ENCODE measurements around the gene GRM1.
A peak's percentile ranks its signal among the peaks of the same experiment; 100 is the strongest.

The GRM1 gene

DNA sequence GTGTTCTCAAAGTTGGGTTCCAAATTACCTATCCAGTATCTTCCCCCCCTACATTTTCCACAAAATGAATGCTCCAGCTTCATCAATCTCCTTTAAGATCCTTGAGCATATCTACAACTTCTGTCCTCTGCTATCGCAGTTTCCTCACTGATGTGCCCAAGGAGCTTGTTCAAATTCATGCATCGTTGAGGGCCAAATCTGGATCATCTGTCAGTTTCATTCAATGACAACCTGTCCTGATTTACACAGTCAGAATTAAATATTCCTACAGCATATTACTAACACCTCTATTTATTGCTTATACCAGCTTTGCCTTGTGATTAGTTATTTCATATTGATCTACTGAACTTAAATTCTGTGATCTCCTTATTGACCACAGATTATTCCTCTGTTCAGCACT, 68.7 kb downstream of the GRM1 start:
- no CpG with 5 or more reads among the region's 2 CpGs for WGBS (ENCODE audit: extremely low coverage, insufficient coverage, low lambda C conversion rate)
- Histone ChIP-seq H3K4me2 (ENCODE audit: low read length) (no peak overlapping the region), H3K4me1 (ENCODE audit: control insufficient read depth, low read depth, low read length) (no peaks in the 10 kb centered on the region), H4K5ac (ENCODE audit: low read length) (no peak overlapping the region), H3K4ac (ENCODE audit: low read depth, low read length) (no peak overlapping the region), H3K79me1 (ENCODE audit: low read length) (no peaks in the 10 kb centered on the region), H3K36me3 (ENCODE audit: control insufficient read depth, insufficient read depth, low read length) (no peaks in the 10 kb centered on the region), H2BK15ac (replicated peaks; ENCODE audit: low read depth) (no peak overlapping the region), H3K56ac (ENCODE audit: low read length) (no peak overlapping the region), H3K79me2 (ENCODE audit: control insufficient read depth, insufficient read depth, low read length) (no peaks in the 10 kb centered on the region), H4K8ac (ENCODE audit: low read depth, low read length) (no peak overlapping the region), H3K27me3 (ENCODE audit: insufficient read depth, low read length, poor library complexity) (no peaks in the 10 kb centered on the region), H3K18ac (ENCODE audit: low read length) (no peak overlapping the region), H2AK5ac (ENCODE audit: low read length) (no peak overlapping the region), H3K9ac (ENCODE audit: low read length) (no peak overlapping the region), H3K27ac (ENCODE audit: low read depth, low read length) (no peak overlapping the region), H2BK5ac (ENCODE audit: low read length) (no peak overlapping the region), H3K23ac (ENCODE audit: low read length) (no peak overlapping the region), H2BK120ac (ENCODE audit: low read depth, low read length) (no peak overlapping the region), H3K4me3 (ENCODE audit: low read length) (no peak overlapping the region)
- no peak for DNase-seq

GRCh38 chr6:146100776-146101175, 71.9 kb downstream of the GRM1 start:
- Histone ChIP-seq H2BK15ac (replicated peaks; ENCODE audit: low read depth) (no peak overlapping the region), H3K79me2 (ENCODE audit: control insufficient read depth, insufficient read depth, low read length) (no peaks in the 10 kb centered on the region), H3K9ac (ENCODE audit: low read length) (no peak overlapping the region), H2AK5ac (ENCODE audit: low read length) (no peak overlapping the region), H3K27ac (ENCODE audit: low read depth, low read length) (no peak overlapping the region), H2BK120ac (ENCODE audit: low read depth, low read length) (no peak overlapping the region), H3K56ac (ENCODE audit: low read length) (no peak overlapping the region), H3K36me3 (ENCODE audit: control insufficient read depth, insufficient read depth, low read length) (no peaks in the 10 kb centered on the region), H4K8ac (ENCODE audit: low read depth, low read length) (no peak overlapping the region), H3K4me3 (ENCODE audit: low read length) (no peak overlapping the region), H2BK5ac (ENCODE audit: low read length) (no peak overlapping the region), H4K5ac (ENCODE audit: low read length) (no peak overlapping the region), H3K4ac (ENCODE audit: low read depth, low read length) (no peak overlapping the region), H3K23ac (ENCODE audit: low read length) (no peak overlapping the region), H3K18ac (ENCODE audit: low read length) (no peak overlapping the region), H3K4me1 (ENCODE audit: control insufficient read depth, low read depth, low read length) (peaks cover 1% of the 10 kb centered on the region), H3K79me1 (ENCODE audit: low read length) (no peaks in the 10 kb centered on the region), H3K4me2 (ENCODE audit: low read length) (no peak overlapping the region), H3K27me3 (ENCODE audit: insufficient read depth, low read length, poor library complexity) (no peaks in the 10 kb centered on the region)
- no peak for DNase-seq
- no CpG with 5 or more reads among the region's 1 CpG for WGBS (ENCODE audit: extremely low coverage, insufficient coverage, low lambda C conversion rate)

DNA sequence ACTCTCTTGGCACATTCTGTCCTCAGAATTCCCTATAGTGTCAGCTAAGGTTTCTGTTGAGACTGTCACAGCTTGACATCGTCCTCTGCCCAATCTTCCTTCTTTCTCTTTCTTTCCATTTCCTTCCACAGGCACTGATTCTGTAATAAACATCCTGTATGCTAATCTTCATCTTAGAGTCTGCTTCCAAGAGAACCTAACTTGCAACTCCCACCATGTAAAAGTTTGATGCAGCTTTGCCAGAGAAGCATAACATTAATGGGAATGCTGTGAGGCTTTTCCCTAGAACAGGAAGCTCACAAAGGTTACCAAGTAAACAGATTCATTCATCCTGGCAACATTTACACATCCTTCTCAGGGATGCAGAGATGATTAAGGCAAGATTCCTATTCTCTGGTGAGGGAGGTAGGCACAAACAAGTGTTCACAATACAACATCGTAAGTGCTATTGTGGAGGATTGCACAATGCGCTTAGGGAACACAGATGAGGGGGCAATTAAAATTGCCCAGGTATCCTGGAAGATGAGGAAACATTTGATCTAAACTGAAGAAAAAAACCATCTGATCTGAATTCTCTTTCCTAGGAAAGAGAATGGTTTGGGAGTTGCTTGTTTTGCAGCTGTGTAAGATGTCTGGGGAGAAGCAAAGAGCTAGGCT, 74.7 kb downstream of the GRM1 start:
- no peak overlapping the region for H3K9ac ChIP-seq (ENCODE audit: low read length)
- no peak overlapping the region for H3K27ac ChIP-seq (ENCODE audit: low read depth, low read length)
- H3K36me3 ChIP-seq (ENCODE audit: control insufficient read depth, insufficient read depth, low read length): no peaks in the 10 kb centered on the region
- no peak overlapping the region for H2BK15ac ChIP-seq (replicated peaks; ENCODE audit: low read depth)
- H3K79me1 ChIP-seq (ENCODE audit: low read length): no peaks in the 10 kb centered on the region
- no peak overlapping the region for H2AK5ac ChIP-seq (ENCODE audit: low read length)
- H4K5ac ChIP-seq (ENCODE audit: low read length): no peak overlapping the region
- no peak overlapping the region for H2BK120ac ChIP-seq (ENCODE audit: low read depth, low read length)
- H2BK5ac ChIP-seq (ENCODE audit: low read length): no peak overlapping the region
- H3K23ac ChIP-seq (ENCODE audit: low read length): no peak overlapping the region
- no peak overlapping the region for H3K4ac ChIP-seq (ENCODE audit: low read depth, low read length)
- WGBS (ENCODE audit: extremely low coverage, insufficient coverage, low lambda C conversion rate): no CpG with 5 or more reads among the region's 3 CpGs
- peaks cover 1% of the 10 kb centered on the region for H3K4me1 ChIP-seq (ENCODE audit: control insufficient read depth, low read depth, low read length)
- DNase-seq: peak; percentile 62
- no peak overlapping the region for H4K8ac ChIP-seq (ENCODE audit: low read depth, low read length)
- no peak overlapping the region for H3K18ac ChIP-seq (ENCODE audit: low read length)
- H3K4me3 ChIP-seq (ENCODE audit: low read length): no peak overlapping the region
- no peaks in the 10 kb centered on the region for H3K27me3 ChIP-seq (ENCODE audit: insufficient read depth, low read length, poor library complexity)
- no peak overlapping the region for H3K4me2 ChIP-seq (ENCODE audit: low read length)
- H3K56ac ChIP-seq (ENCODE audit: low read length): no peak overlapping the region
- H3K79me2 ChIP-seq (ENCODE audit: control insufficient read depth, insufficient read depth, low read length): no peaks in the 10 kb centered on the region

- H2AK5ac ChIP-seq (ENCODE audit: low read length): no peak overlapping the region
- H3K27ac ChIP-seq (ENCODE audit: low read depth, low read length): no peak overlapping the region
- no peak overlapping the region for H3K23ac ChIP-seq (ENCODE audit: low read length)
- no peaks in the 10 kb centered on the region for H3K79me2 ChIP-seq (ENCODE audit: control insufficient read depth, insufficient read depth, low read length)
- no peak overlapping the region for H3K4me2 ChIP-seq (ENCODE audit: low read length)
- H3K79me1 ChIP-seq (ENCODE audit: low read length): no peaks in the 10 kb centered on the region
- DNase-seq: no peak
- no peaks in the 10 kb centered on the region for H3K27me3 ChIP-seq (ENCODE audit: insufficient read depth, low read length, poor library complexity)
- no peak overlapping the region for H3K9ac ChIP-seq (ENCODE audit: low read length)
- no peak overlapping the region for H2BK5ac ChIP-seq (ENCODE audit: low read length)
- peaks cover 1% of the 10 kb centered on the region for H3K4me1 ChIP-seq (ENCODE audit: control insufficient read depth, low read depth, low read length)
- no peak overlapping the region for H3K4ac ChIP-seq (ENCODE audit: low read depth, low read length)
- no peak overlapping the region for H4K8ac ChIP-seq (ENCODE audit: low read depth, low read length)
- no CpG with 5 or more reads among the region's 2 CpGs for WGBS (ENCODE audit: extremely low coverage, insufficient coverage, low lambda C conversion rate)
- no peak overlapping the region for H3K18ac ChIP-seq (ENCODE audit: low read length)
- H3K56ac ChIP-seq (ENCODE audit: low read length): no peak overlapping the region
- no peak overlapping the region for H3K4me3 ChIP-seq (ENCODE audit: low read length)
- H2BK120ac ChIP-seq (ENCODE audit: low read depth, low read length): no peak overlapping the region
- no peak overlapping the region for H4K5ac ChIP-seq (ENCODE audit: low read length)
- no peaks in the 10 kb centered on the region for H3K36me3 ChIP-seq (ENCODE audit: control insufficient read depth, insufficient read depth, low read length)
- H2BK15ac ChIP-seq (replicated peaks; ENCODE audit: low read depth): no peak overlapping the region
Observed at GRCh38 chr6:146106532-146106931, 77.7 kb downstream of the GRM1 start.

GRCh38 chr6:146110990-146111389, 82.1 kb downstream of the GRM1 start:
- Histone ChIP-seq H2AK5ac (ENCODE audit: low read length) (no peak overlapping the region), H2BK15ac (replicated peaks; ENCODE audit: low read depth) (no peak overlapping the region), H3K56ac (ENCODE audit: low read length) (no peak overlapping the region), H3K4me3 (ENCODE audit: low read length) (no peak overlapping the region), H2BK120ac (ENCODE audit: low read depth, low read length) (no peak overlapping the region), H3K4me1 (ENCODE audit: control insufficient read depth, low read depth, low read length) (no peaks in the 10 kb centered on the region), H3K9ac (ENCODE audit: low read length) (no peak overlapping the region), H3K23ac (ENCODE audit: low read length) (no peak overlapping the region), H3K18ac (ENCODE audit: low read length) (no peak overlapping the region), H3K4me2 (ENCODE audit: low read length) (no peak overlapping the region), H3K36me3 (ENCODE audit: control insufficient read depth, insufficient read depth, low read length) (no peaks in the 10 kb centered on the region), H3K27ac (ENCODE audit: low read depth, low read length) (no peak overlapping the region), H3K79me2 (ENCODE audit: control insufficient read depth, insufficient read depth, low read length) (no peaks in the 10 kb centered on the region), H4K5ac (ENCODE audit: low read length) (no peak overlapping the region), H3K79me1 (ENCODE audit: low read length) (no peaks in the 10 kb centered on the region), H3K4ac (ENCODE audit: low read depth, low read length) (no peak overlapping the region), H2BK5ac (ENCODE audit: low read length) (no peak overlapping the region), H4K8ac (ENCODE audit: low read depth, low read length) (no peak overlapping the region), H3K27me3 (ENCODE audit: insufficient read depth, low read length, poor library complexity) (no peaks in the 10 kb centered on the region)
- no peak for DNase-seq
- WGBS (ENCODE audit: extremely low coverage, insufficient coverage, low lambda C conversion rate): no CpG with 5 or more reads among the region's 1 CpG

- Histone ChIP-seq H3K56ac (ENCODE audit: low read length) (no peak overlapping the region), H2BK120ac (ENCODE audit: low read depth, low read length) (no peak overlapping the region), H3K4me2 (ENCODE audit: low read length) (no peak overlapping the region), H2AK5ac (ENCODE audit: low read length) (no peak overlapping the region), H4K5ac (ENCODE audit: low read length) (no peak overlapping the region), H3K27ac (ENCODE audit: low read depth, low read length) (no peak overlapping the region), H3K4me3 (ENCODE audit: low read length) (no peak overlapping the region), H3K23ac (ENCODE audit: low read length) (no peak overlapping the region), H3K79me1 (ENCODE audit: low read length) (no peaks in the 10 kb centered on the region), H2BK15ac (replicated peaks; ENCODE audit: low read depth) (no peak overlapping the region), H4K8ac (ENCODE audit: low read depth, low read length) (no peak overlapping the region), H3K27me3 (ENCODE audit: insufficient read depth, low read length, poor library complexity) (no peaks in the 10 kb centered on the region), H3K9ac (ENCODE audit: low read length) (no peak overlapping the region), H3K4ac (ENCODE audit: low read depth, low read length) (no peak overlapping the region), H2BK5ac (ENCODE audit: low read length) (no peak overlapping the region), H3K36me3 (ENCODE audit: control insufficient read depth, insufficient read depth, low read length) (no peaks in the 10 kb centered on the region), H3K79me2 (ENCODE audit: control insufficient read depth, insufficient read depth, low read length) (no peaks in the 10 kb centered on the region), H3K4me1 (ENCODE audit: control insufficient read depth, low read depth, low read length) (no peaks in the 10 kb centered on the region), H3K18ac (ENCODE audit: low read length) (no peak overlapping the region)
- peak; percentile 5 for DNase-seq
Observed at GRCh38 chr6:146111881-146112450, 83.1 kb downstream of the GRM1 start.

All from mesendoderm (in vitro differentiated cells).